ENCODE results near the gene S100A6.

S100A6 gene

DNA sequence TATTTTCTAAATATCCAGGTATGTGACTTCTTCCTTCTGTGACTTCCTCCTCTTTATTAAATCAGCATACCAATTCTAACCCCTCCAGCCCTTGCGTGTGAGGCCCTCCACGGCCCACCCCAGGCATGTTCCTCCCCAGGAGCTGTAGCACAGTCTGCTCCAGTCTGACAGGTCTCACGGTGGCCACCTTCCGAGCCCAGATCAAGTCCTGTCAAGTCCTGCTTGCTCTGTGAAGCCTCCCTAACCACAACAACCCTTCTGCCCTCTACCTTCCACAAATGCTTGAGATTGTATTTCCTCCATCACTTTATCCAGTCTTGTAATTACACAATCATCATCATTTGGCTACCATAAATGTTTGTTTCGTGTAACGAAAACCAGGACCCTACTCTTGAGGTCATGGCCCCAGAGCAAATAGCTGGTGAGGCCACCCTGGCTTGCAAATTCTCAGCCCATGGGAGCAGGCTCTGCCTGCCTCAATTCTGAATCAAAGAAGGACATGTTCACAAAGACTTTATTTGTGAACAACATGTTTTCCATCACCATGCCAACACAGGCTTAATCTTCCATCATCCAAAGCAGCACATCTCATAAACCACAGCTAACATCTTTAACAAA is 42.3 kb downstream of the S100A6 start:
- no peak for DNase-seq

DNA sequence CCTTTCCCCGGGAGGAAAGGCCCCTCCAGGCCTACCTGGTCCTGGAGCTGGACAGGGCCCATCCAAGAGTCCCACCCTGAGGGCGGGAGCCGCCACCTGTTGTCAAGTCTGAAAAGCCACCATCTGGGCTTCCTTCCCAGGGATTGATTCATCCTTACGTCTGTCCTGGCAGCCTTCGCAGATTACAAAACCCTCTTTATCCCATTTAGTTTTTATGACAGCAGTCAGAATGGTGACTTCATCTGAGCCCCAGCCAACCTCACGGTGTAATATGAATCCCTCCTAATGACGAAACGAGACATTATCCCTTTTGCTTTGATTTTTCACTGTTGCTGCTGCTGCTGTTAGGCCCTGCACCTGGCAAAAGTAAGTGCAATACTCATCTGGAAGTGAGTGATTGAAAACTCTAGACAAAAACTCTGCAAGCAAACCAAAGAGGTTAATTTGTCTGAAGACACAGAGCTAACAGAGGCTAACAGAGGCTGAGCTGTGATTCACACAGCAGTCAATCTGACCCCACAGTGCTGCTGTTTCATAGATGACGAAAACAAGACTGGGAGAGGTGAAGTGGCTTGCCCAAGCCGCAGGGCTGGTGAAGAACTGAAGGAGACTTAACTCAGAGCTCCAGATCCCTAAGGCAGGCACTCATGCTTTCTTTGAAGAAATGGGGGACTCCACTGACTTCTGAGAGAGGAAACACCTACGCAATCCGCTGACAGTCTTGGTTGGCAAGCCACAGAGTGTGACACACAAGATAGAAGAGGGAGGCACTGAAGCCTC is 45.3 kb downstream of the S100A6 start:
- peak; percentile 71 for DNase-seq

DNA sequence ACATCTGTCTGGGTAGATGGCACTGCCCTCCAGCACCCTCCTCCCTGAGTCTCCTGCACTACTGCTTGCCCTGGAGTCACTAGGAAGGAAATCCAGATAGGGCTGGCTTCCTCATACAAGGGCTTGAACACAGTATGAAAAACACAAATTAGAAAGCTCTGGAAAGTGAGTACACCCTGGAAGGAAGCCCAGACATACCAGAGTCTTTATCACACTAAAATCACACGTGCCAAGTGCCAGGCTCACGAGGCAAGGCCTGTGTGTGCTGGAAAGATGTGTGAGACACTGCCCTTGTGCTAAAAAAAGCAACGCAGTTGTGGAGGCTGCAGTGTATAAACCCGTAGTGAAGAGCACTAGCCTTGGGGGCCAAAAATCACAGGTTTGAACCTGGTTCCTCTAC is 47.1 kb downstream of the S100A6 start:
- no peak for DNase-seq

DNA sequence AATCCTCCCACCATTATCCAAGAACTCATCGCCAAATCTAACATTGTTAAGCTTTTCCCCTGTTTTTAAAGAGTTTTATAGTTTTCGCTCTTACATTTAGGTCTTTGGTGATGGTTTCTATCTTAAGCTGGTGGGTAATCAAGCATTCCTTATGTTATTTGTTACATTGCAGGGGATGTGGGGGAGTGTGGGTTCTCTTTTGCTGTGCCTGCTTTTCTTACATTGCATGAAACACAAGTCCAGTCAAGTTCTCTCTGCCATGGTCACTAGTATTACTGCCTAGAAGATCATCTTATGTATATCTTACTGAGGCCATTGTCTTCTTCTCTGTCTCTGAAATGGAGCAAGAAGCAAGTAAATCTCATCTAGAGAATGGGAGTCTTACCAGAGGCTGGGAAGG is 48.1 kb downstream of the S100A6 start:
- DNase-seq, result no peak

DNA sequence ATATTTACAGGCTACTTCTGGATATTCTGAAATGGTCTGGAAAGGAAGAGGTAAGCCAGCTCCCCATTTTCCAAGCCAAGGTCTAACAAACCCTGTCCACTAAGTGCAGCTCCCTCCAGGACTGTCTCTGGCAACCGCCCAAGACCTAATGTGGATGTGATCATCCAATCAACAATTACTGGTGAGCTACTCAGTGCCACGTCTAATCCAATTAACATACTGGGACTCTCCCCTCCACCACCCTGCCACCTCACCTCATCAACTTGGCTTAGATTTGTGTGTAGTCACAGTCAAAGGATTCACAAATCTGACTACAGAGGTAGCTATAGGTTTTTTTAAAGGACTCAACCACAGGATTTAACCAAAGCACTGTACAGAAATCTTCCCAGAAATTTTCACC is 49.9 kb downstream of the S100A6 start:
- DNase-seq, result no peak
